ENCODE measurements around the gene GABRP. TPM values are rescaled to one million over a fixed set of nuclear protein-coding genes. Genes with fewer than 3 reads are reported as not detected.

Gene GABRP
- total and polyA plus RNA-seq, 2 donors from 2014 or later, result 3.4 to 33.1 TPM

DNA sequence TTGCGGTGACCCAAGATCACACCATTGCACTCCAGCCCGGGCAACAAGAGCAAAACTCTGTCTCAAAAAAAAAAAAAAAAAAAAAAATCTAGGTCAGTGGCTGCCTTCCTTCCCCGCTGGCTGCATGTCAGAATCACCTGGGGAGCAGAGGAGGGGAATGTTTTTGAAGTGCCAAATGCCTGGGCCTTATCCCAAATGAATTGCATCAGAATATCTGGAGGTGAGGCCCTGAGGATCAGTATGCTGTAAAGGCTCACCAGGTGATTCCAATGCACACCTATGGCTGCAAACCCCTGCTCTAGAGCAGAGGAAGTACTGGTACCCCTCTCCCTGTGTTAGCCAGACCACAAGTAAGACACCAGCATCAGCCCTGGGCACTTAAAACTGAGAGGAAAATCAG lies 44.7 kb upstream of the GABRP start:
- no peak for DNase-seq
- TF ChIP-seq, protein P1, sequence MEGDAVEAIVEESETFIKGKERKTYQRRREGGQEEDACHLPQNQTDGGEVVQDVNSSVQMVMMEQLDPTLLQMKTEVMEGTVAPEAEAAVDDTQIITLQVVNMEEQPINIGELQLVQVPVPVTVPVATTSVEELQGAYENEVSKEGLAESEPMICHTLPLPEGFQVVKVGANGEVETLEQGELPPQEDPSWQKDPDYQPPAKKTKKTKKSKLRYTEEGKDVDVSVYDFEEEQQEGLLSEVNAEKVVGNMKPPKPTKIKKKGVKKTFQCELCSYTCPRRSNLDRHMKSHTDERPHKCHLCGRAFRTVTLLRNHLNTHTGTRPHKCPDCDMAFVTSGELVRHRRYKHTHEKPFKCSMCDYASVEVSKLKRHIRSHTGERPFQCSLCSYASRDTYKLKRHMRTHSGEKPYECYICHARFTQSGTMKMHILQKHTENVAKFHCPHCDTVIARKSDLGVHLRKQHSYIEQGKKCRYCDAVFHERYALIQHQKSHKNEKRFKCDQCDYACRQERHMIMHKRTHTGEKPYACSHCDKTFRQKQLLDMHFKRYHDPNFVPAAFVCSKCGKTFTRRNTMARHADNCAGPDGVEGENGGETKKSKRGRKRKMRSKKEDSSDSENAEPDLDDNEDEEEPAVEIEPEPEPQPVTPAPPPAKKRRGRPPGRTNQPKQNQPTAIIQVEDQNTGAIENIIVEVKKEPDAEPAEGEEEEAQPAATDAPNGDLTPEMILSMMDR (IDR thresholded peaks at IDR 0.05; ENCODE audit: borderline replicate concordance, extremely low read depth, insufficient read depth), result no peak
- Histone ChIP-seq H3K9ac (ENCODE audit: low read length in 3 of 3) (no peak overlapping the region), H3K27me3 (ENCODE audit: control insufficient read depth, insufficient read depth, low read length) (no peaks in the 10 kb centered on the region), H3K4me1 (ENCODE audit: control insufficient read depth in 2 of 3, insufficient read depth in 2 of 3, low read depth in 1 of 3, low read length in 3 of 3) (no peaks in the 10 kb centered on the region), H3K4me3 (ENCODE audit: low read length in 3 of 3) (no peak overlapping the region), H3K27ac (ENCODE audit: low read depth in 2 of 2, low read length in 2 of 2) (no peak overlapping the region), H3K9me3 (ENCODE audit: control insufficient read depth in 2 of 3, insufficient read depth in 1 of 3, low read length in 3 of 3) (peaks cover 0 to 7% (median 3%) of the 10 kb centered on the region in 3 donors), H3K36me3 (ENCODE audit: control insufficient read depth in 2 of 3, insufficient read depth in 3 of 3, low read length in 3 of 3) (no peaks in the 10 kb centered on the region)
- intact Hi-C loops (cut with DNase I), result no loop called here
- FAIRE-seq, result no peak

DNA sequence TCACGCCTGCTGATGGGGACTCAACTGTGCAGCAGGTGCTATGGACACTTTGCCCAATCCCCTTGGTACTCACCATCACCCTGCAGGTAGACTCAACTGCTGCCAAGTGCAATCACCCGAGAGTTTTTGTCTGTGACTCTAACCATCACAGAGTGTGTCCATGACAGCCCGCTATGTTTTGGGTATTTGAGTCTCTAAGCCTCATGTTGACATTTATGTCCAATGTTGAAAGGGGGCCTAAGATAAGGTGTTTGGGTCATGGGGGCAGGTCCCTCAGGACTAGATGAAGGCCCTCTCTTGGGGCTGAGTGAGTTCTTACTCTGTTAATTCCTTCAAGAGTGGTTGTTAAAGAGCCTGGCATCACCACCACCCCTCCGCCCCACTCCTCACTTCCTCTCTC lies 44.1 kb upstream of the GABRP start:
- intact Hi-C loops (cut with DNase I), result no loop called here
- Histone ChIP-seq H3K9ac (ENCODE audit: low read length in 3 of 3) (no peak overlapping the region), H3K36me3 (ENCODE audit: control insufficient read depth in 2 of 3, insufficient read depth in 3 of 3, low read length in 3 of 3) (no peaks in the 10 kb centered on the region), H3K27ac (ENCODE audit: low read depth in 2 of 2, low read length in 2 of 2) (no peak overlapping the region), H3K9me3 (ENCODE audit: control insufficient read depth in 2 of 3, insufficient read depth in 1 of 3, low read length in 3 of 3) (peaks cover 0 to 7% (median 3%) of the 10 kb centered on the region in 3 donors), H3K4me1 (ENCODE audit: control insufficient read depth in 2 of 3, insufficient read depth in 2 of 3, low read depth in 1 of 3, low read length in 3 of 3) (peaks cover 0 to 2% (median 0%) of the 10 kb centered on the region in 3 donors), H3K4me3 (ENCODE audit: low read length in 3 of 3) (no peak overlapping the region), H3K27me3 (ENCODE audit: control insufficient read depth, insufficient read depth, low read length) (no peaks in the 10 kb centered on the region)
- DNase-seq, result no peak
- no peak for FAIRE-seq
- TF ChIP-seq, protein P1 (IDR thresholded peaks at IDR 0.05; ENCODE audit: borderline replicate concordance, extremely low read depth, insufficient read depth), result no peak

DNA sequence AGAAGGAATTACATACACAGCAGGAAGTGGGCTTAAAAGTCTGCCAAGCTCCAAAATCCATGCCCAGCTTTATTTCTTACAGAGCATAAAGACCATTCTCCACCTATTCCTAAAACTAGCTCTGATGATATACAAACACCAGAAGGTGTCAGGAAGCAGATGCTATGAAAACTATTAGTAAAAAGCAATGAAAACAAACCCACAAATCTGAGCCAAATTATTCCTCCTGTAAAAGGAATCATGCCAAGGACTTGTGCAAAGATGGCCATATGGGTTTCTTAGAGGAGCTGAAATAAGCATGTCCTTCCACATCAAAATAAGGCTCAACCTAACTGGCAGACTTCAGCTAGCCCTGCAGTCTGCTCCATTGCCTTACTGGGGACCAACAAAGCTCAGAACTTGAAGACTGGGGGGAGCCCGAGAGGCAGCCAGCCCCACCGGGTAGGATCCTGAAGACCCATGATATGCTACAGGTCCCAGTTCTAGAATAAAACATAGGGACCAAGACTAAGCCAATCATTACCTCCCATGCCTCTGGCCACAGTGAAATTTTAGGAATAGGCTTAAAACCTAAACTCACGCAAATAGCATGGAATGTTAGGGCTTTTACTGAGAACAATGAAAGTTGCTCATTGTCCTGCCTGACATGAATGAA lies 42.8 kb upstream of the GABRP start:
- Histone ChIP-seq H3K27me3 (ENCODE audit: control insufficient read depth, insufficient read depth, low read length) (no peaks in the 10 kb centered on the region), H3K4me3 (ENCODE audit: low read length in 3 of 3) (no peak overlapping the region), H3K27ac (ENCODE audit: low read depth in 2 of 2, low read length in 2 of 2) (no peak overlapping the region), H3K9ac (ENCODE audit: low read length in 3 of 3) (no peak overlapping the region), H3K4me1 (ENCODE audit: control insufficient read depth in 2 of 3, insufficient read depth in 2 of 3, low read depth in 1 of 3, low read length in 3 of 3) (peaks cover 0 to 7% (median 5%) of the 10 kb centered on the region in 3 donors), H3K36me3 (ENCODE audit: control insufficient read depth in 2 of 3, insufficient read depth in 3 of 3, low read length in 3 of 3) (no peaks in the 10 kb centered on the region), H3K9me3 (ENCODE audit: control insufficient read depth in 2 of 3, insufficient read depth in 1 of 3, low read length in 3 of 3) (peaks cover 0 to 3% (median 3%) of the 10 kb centered on the region in 3 donors)
- FAIRE-seq (no peak), DNase-seq (no peak)
- TF ChIP-seq, protein P1 (IDR thresholded peaks at IDR 0.05; ENCODE audit: borderline replicate concordance, extremely low read depth, insufficient read depth), result no peak
- intact Hi-C loops (cut with DNase I), result no loop called here

Data from kidney (tissue), 14 donors.